ENCODE results near the gene PSAPL1. TPM values are rescaled to one million over a fixed set of nuclear protein-coding genes. Genes with fewer than 3 reads are reported as not detected.

PSAPL1 gene
- total and polyA plus RNA-seq, 9 of the 15 experiments (the other 6 are each of a cell fraction or from before 2014, with no cell fraction given): not detected

- CTCF ChIA-PET (ENCODE audit: low intra/inter-chr PET ratio): no interaction called here
- in situ Hi-C loops (cut with MboI): no loop called here
- WGBS (ENCODE audit: insufficient coverage, low coverage, missing lambda C conversion rate): 4% methylated on average over 6 of the region's 6 CpGs
- no peak for DNase-seq (ENCODE audit: extremely low read depth in 1 of 4, low spot score in 3 of 4)
- no peak for FAIRE-seq
- H2AFZ ChIP-seq (ENCODE audit: low read depth, low read length): no peak overlapping the region
- no peaks in the 10 kb centered on the region for H3K9me3 ChIP-seq (replicated peaks; ENCODE audit: control insufficient read depth, insufficient read depth, low read depth, low read length)
- ATAC-seq: no peak
- no peaks in the 10 kb centered on the region for H3K4me1 ChIP-seq (replicated peaks in 1 of 2; ENCODE audit: control insufficient read depth in 2 of 2, insufficient read depth in 2 of 2, low read length in 2 of 2)
- POLR2A ChIA-PET: no interaction called here
- no peaks in the 10 kb centered on the region for H3K79me2 ChIP-seq (ENCODE audit: control insufficient read depth, insufficient read depth, low read length)
- H3K27ac ChIP-seq (ENCODE audit: extremely low read depth, low read depth, low read length): no peak overlapping the region
- no peaks in the 10 kb centered on the region for H3K36me3 ChIP-seq (ENCODE audit: control insufficient read depth, insufficient read depth, low read length)
- H3K4me2 ChIP-seq (ENCODE audit: insufficient read depth, low read length): no peak overlapping the region
- H3K9me1 ChIP-seq (ENCODE audit: control insufficient read depth, insufficient read depth, low read length): no peaks in the 10 kb centered on the region
- no peak overlapping the region for H3K4me3 ChIP-seq
- H4K20me1 ChIP-seq (replicated peaks; ENCODE audit: control insufficient read depth, insufficient read depth, low read length): no peaks in the 10 kb centered on the region
- no peak for TF ChIP-seq NCOA2 (IDR thresholded peaks at IDR 0.05; ENCODE audit: partially characterized antibody in 2 of 2)
- no peak for TF ChIP-seq LEF1 (IDR thresholded peaks at IDR 0.05)
- no peak for TF ChIP-seq ZNF217 (CRISPR knock-in tag; IDR thresholded peaks at IDR 0.05)
- TF ChIP-seq FOS (IDR thresholded peaks at IDR 0.05; ENCODE audit: extremely low read depth, insufficient read length): no peak
- TF ChIP-seq KDM5B (IDR thresholded peaks at IDR 0.05; ENCODE audit: insufficient replicate concordance, low read depth, low read length): no peak
- no peak for TF ChIP-seq KAT2B (IDR thresholded peaks at IDR 0.05; ENCODE audit: low read depth, low read length)
- no peak for TF ChIP-seq RBM39 (optimal IDR thresholded peaks at IDR 0.05; ENCODE audit: low read depth, low read length)
- no peak for TF ChIP-seq TFE3 (CRISPR knock-in tag; IDR thresholded peaks at IDR 0.05)
- no peak for TF ChIP-seq DPF2 (IDR thresholded peaks at IDR 0.05)
- TF ChIP-seq PRPF4 (IDR thresholded peaks at IDR 0.05; ENCODE audit: insufficient read depth, low read depth, low read length, poor library complexity, severe bottlenecking): no peak
- TF ChIP-seq TCF3 (CRISPR knock-in tag; IDR thresholded peaks at IDR 0.05): no peak
- no peak for TF ChIP-seq ZNF655 (CRISPR knock-in tag; IDR thresholded peaks at IDR 0.05)
- TF ChIP-seq ZNF12 (CRISPR knock-in tag; IDR thresholded peaks at IDR 0.05): no peak
- TF ChIP-seq ELF4 (CRISPR knock-in tag; IDR thresholded peaks at IDR 0.05): no peak
- TF ChIP-seq ADNP (tag; IDR thresholded peaks at IDR 0.05): no peak
- no peak for TF ChIP-seq HMGN3 (IDR thresholded peaks at IDR 0.05; ENCODE audit: borderline replicate concordance, extremely low read depth, insufficient read length, low read depth, low read length)
- no peak for TF ChIP-seq ZNF79 (CRISPR knock-in tag; IDR thresholded peaks at IDR 0.05; ENCODE audit: low read depth)
- no peak for TF ChIP-seq ZNF175 (CRISPR knock-in tag; IDR thresholded peaks at IDR 0.05; ENCODE audit: low read depth)
- H3K9ac ChIP-seq (ENCODE audit: insufficient read depth in 1 of 2, low read depth in 2 of 2, low read length in 2 of 2): no peak overlapping the region
- BruUV-seq (replicated peaks): no TSS peak
- intact Hi-C loops (cut with micrococcal nuclease): no loop called here
- H3K27me3 ChIP-seq (ENCODE audit: control insufficient read depth in 2 of 2, insufficient read depth in 2 of 2, low read length in 2 of 2): no peaks in the 10 kb centered on the region; a peak in 1 of 5 replicates
Measured at GRCh38 chr4:7451800-7452199, 17.1 kb upstream of the PSAPL1 start.
